Measurements from ENCODE around the gene CCR6. TPM values are rescaled to one million over a fixed set of nuclear protein-coding genes. Genes with fewer than 3 reads are reported as not detected.

The CCR6 gene
- total RNA-seq, 1 experiment from 2014 or later = not detected

- no peak overlapping the region for H3K4me2 ChIP-seq (ENCODE audit: insufficient read depth, insufficient read length, low read length)
- no peak overlapping the region for H3K14ac ChIP-seq (ENCODE audit: insufficient read depth, low read length)
- H3K79me2 ChIP-seq (ENCODE audit: insufficient read depth, low read length) = no peaks in the 10 kb centered on the region
- peaks cover 40 to 47% of the 10 kb centered on the region in 2 experiments for H3K4me1 Mint-ChIP-seq
- no peaks in the 10 kb centered on the region for H3K9me3 ChIP-seq (ENCODE audit: control insufficient read depth, low read depth, low read length)
- peaks cover 0 to 19% (median 8%) of the 10 kb centered on the region in 3 experiments; a peak in 5 of 7 replicates for H3K36me3 Mint-ChIP-seq (ENCODE audit: insufficient read depth in 1 of 3, low read depth in 3 of 3)
- H4K91ac ChIP-seq (ENCODE audit: insufficient read length, low read depth, low read length) = no peak overlapping the region
- H2BK15ac ChIP-seq (ENCODE audit: low read depth, low read length) = no peak overlapping the region
- no peak overlapping the region for H3K23ac ChIP-seq (ENCODE audit: insufficient read length, low read depth, low read length)
- no peak overlapping the region for H3K18ac ChIP-seq (ENCODE audit: insufficient read length, low read depth, low read length)
- no peak for TF ChIP-seq CTCF (conservative IDR thresholded peaks at IDR 0.05)
- no peak overlapping the region for H2BK20ac ChIP-seq (ENCODE audit: low read depth, low read length, poor library complexity, severe bottlenecking)
- no peak overlapping the region for H2AK5ac ChIP-seq (ENCODE audit: insufficient read length, low read length)
- no peak overlapping the region for H3K4ac ChIP-seq (ENCODE audit: low read depth, low read length)
- peak overlapping the region; percentile 73 for H2BK120ac ChIP-seq (ENCODE audit: low read depth, low read length, poor library complexity, severe bottlenecking)
- no peak overlapping the region for H4K5ac ChIP-seq (ENCODE audit: insufficient read length, low read depth, low read length)
- H3K4me1 ChIP-seq (ENCODE audit: insufficient read depth, low read length) = peaks cover 19% of the 10 kb centered on the region
- no peak overlapping the region for H3K27ac ChIP-seq (ENCODE audit: insufficient read length, low read depth, low read length)
- H3K4me3 Mint-ChIP-seq = no peak overlapping the region
- no peak overlapping the region for H4K8ac ChIP-seq (replicated peaks; ENCODE audit: insufficient read length, low read depth, low read length)
- no CpG with 5 or more reads among the region's 3 CpGs for WGBS (ENCODE audit: extremely low coverage, insufficient read length, low lambda C conversion rate)
- DNase-seq = no peak
- H3K9ac ChIP-seq (ENCODE audit: extremely low read depth, insufficient read length, low read length) = no peak overlapping the region
- peak overlapping the region in 1 of 3 experiments; percentile 33; a peak in 3 of 7 replicates for H3K27ac Mint-ChIP-seq
- no peak overlapping the region for H3K56ac ChIP-seq (ENCODE audit: insufficient read length, low read depth, low read length)
- no peak overlapping the region for H2BK12ac ChIP-seq (ENCODE audit: insufficient read length, low read depth, low read length)
- no peak overlapping the region for H2AFZ ChIP-seq (ENCODE audit: low read length)
- H3K9me3 Mint-ChIP-seq = peaks cover 0 to 10% of the 10 kb centered on the region in 2 experiments; a peak in 3 of 5 replicates
- H3T11ph ChIP-seq (ENCODE audit: low read length) = no peak overlapping the region
- no peaks in the 10 kb centered on the region for H4K20me1 ChIP-seq (ENCODE audit: control insufficient read depth, insufficient read depth, insufficient read length)
- no peaks in the 10 kb centered on the region for H3K79me1 ChIP-seq (ENCODE audit: insufficient read depth, low read depth, low read length, poor library complexity, severe bottlenecking)
- H3K23me2 ChIP-seq (ENCODE audit: insufficient read length, low read depth, low read length, poor library complexity, severe bottlenecking) = peaks cover 4% of the 10 kb centered on the region
- no peaks in the 10 kb centered on the region for H3K27me3 ChIP-seq (ENCODE audit: insufficient read depth, low read length)
- no peaks in the 10 kb centered on the region for H3K27me3 Mint-ChIP-seq (ENCODE audit: low read depth)
- no peak overlapping the region for H2BK5ac ChIP-seq (ENCODE audit: insufficient read length, low read length)
Measured at GRCh38 chr6:167164261-167164660, 41.4 kb downstream of the CCR6 start.
